Measurements from ENCODE around the gene TIMELESS.
"Not testable (repeated sequence)": the region's sequence is repeated elsewhere in the genome, so short reads cannot be mapped to it uniquely, and the experiment has no call there.

Gene TIMELESS, protein sequence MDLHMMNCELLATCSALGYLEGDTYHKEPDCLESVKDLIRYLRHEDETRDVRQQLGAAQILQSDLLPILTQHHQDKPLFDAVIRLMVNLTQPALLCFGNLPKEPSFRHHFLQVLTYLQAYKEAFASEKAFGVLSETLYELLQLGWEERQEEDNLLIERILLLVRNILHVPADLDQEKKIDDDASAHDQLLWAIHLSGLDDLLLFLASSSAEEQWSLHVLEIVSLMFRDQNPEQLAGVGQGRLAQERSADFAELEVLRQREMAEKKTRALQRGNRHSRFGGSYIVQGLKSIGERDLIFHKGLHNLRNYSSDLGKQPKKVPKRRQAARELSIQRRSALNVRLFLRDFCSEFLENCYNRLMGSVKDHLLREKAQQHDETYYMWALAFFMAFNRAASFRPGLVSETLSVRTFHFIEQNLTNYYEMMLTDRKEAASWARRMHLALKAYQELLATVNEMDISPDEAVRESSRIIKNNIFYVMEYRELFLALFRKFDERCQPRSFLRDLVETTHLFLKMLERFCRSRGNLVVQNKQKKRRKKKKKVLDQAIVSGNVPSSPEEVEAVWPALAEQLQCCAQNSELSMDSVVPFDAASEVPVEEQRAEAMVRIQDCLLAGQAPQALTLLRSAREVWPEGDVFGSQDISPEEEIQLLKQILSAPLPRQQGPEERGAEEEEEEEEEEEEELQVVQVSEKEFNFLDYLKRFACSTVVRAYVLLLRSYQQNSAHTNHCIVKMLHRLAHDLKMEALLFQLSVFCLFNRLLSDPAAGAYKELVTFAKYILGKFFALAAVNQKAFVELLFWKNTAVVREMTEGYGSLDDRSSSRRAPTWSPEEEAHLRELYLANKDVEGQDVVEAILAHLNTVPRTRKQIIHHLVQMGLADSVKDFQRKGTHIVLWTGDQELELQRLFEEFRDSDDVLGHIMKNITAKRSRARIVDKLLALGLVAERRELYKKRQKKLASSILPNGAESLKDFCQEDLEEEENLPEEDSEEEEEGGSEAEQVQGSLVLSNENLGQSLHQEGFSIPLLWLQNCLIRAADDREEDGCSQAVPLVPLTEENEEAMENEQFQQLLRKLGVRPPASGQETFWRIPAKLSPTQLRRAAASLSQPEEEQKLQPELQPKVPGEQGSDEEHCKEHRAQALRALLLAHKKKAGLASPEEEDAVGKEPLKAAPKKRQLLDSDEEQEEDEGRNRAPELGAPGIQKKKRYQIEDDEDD

DNA sequence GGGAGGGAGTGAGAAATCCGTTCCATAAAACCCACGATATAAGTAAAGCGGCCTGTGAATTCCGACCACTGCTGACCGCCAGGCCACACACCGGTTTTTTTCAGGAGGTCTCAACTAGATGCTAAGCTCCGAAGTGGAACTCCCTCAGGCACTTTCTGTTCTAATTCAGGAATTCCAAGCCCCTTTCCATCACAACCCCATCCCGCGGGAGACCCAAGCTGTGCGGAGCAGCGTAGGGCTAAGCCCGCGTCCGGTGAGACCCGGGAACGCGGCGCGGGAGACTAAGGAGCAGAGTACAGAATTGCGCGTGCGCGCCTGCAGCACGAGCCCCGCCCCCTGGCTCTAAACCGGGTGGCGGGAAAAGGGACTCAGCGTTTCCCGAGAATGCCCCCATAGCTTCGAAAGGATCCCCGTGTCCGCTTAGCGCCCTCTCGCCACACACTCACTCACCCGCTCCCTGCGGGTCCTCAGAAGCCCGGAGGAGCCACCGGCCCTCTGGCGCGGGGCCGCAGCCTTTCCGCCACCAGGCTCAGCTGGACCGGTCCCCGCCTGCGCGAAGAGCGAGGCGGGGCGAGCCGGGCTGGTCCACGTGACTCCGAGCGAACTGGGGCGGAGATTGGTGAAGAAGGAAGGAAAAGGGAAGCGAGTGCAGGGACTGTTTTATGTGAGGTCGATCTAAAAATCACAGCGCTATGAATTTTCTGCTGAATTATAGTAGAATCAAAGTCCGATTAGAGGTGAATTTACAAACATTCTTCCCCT is at the start of gene TIMELESS:
TSS of gene TIMELESS (minus strand) at position 567 of the 762 bp plus-strand sequence. CDS start 15,256 bp downstream, outside the sequence.
- peak; percentile 89 for DNase-seq (ENCODE audit: low spot score)

DNA sequence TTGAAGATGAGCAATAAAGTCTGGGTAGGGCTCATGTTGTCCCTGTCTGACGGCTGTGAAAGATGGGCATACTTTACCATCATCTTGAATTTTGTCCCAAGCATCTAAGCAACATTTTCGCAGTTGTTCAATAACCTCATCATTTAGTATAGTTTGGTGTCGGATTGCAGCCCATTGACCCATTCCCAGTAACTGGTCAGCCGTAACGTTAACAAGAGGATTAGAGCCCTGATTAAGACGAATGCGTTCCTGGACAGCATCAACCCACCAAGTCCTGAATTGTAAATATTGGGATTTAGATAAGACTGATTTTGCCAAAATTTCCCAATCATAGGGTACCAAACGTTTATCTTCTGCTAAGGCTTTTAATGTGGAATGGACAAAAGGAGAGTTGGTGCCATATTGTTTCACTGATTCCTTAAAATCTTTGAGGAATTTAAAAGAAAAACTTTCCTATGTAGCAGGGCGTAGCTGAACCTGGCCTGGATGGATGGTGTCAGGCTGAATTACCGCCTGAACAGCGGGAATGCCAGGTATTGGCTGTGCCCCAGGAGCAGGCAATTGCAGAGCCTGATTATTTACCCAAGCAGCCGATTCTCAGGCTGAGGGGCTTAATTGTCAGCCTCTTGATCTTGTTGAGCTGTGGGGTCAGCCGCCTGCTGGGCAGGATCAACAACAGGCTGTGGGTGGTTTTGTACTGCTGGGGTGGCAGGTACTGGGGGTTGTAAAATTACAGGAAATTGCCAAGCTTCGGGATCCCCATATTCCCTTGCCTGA is 49.1 kb upstream of the TIMELESS start:
- not testable (repeated sequence) for DNase-seq (ENCODE audit: low spot score)

DNA sequence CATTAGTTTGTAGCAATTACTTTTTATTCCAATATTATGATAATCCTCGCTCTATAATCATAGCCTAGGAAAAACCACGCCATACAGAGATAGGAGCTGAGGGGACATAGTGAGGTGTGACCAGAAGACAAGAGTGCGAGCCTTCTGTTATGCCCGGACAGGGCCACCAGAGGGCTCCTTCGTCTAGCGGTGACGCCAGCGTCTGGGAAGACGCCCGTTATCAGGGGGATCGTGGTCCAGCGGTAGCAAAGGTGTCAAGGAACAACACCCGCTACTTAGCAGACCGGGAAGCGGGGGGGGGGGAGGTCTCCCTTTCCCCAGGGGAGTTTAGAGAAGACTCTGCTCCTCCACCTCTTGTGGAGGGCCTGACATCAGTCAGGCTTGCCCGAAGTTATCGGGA is 47.5 kb upstream of the TIMELESS start:
- DNase-seq (ENCODE audit: low spot score) = peak; percentile 24

GRCh38 chr12:56494481-56494880 is 45.3 kb upstream of the TIMELESS start:
- not testable (repeated sequence) for DNase-seq (ENCODE audit: low spot score)

- DNase-seq (ENCODE audit: low spot score) = not testable (repeated sequence)
Observed at GRCh38 chr12:56494106-56494415, 44.8 kb upstream of the TIMELESS start.

DNA sequence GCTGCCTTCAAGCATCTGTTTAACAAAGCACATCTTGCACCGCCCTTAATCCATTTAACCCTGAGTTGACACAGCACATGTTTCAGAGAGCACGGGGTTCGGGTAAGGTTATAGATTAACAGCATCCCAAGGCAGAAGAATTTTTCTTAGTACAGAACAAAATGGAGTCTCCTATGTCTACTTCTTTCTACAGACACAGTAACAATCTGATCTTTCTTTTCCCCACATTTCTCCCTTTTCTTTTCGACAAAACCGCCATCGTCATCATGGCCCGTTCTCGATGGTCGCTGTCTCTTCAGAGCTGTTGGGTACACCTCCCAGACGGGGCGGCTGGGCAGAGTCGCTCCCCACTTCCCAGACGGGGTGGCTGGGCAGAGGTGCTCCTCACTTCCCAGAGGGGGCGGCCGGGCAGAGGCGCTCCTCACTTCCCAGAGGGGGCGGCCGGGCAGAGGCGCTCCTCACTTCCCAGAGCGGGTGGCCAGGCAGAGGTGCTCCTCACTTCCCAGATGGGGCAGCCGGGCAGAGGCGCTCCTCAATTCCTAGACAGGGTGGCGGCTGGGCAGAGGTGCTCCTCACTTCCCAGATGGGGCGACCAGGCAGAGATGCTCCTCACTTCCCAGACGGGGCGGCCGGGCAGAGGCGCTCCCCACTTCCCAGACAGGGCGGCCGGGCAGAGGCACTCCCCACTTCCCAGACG is 44.3 kb upstream of the TIMELESS start:
- DNase-seq (ENCODE audit: low spot score) = not testable (repeated sequence)

DNA sequence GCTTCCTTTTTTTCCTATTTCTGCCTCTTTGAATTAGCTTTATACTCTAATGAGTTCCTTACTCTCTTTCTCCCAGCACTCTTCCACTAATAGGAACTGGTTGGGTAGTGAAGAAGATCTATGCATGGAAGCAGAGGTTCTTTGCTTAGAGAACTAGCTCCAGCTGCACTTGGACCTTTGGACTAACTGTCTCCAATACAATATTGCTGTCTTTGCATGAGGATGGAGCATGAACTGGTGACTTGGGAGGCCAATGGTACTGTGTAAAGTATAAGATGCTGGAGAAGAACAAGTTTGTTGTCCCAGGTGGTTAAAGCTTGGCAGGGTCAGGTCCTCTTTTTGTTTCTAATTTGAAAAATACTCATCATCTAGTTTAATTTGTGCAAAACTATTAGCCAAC is 41.1 kb upstream of the TIMELESS start:
- no peak for DNase-seq (ENCODE audit: low spot score)

DNA sequence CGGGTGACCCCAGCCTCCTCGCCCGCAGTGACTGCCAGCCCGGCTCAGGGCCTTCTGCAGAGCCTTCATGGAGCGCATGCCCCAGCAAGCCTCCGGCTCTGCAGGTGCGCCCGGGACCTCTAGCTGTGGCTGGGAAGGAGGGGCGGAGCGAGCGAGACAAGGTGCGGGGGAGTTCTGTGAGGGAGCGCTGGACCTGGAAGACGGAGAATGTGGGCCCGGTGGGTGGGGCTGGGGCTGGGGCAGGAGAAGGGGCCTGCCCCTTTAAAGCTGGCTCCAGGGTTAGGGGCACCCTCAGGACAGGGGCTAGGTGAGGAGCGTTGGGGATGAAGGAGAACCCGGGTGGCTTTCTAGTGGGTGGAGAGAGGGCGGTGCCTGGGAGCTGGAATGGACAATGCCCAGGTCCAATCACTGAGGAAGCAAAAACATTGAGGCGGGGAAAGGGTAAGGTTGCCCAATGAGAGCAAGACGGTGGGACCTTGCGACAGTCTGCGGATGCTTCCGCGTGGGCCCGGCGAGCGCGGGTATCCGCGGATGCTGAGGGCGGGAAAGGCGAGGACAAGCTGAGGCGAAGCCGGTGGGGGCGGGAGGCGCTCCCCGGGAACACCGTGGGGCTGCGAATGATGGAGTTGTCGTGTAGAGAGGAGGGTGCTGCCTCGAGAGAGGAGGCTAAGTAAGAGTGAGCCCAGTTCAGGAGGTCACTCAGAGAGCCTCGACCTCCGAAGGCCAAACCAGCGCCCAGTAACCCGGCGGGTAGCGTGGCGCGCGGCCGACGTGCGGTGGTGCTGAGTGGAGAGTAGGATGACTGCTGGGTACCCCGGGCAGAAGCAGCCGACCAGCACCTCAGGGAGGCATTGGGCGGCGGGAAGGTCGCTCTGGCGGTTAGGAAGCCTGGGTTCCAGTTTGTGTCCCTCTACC is 39.1 kb upstream of the TIMELESS start, which contains the start of gene GLS2:
TSS of gene GLS2 (minus strand) at position 121 of the 915 bp plus-strand sequence. CDS start at position 78, 43 bp downstream.
- peak; percentile 45 for DNase-seq (ENCODE audit: low spot score)

DNA sequence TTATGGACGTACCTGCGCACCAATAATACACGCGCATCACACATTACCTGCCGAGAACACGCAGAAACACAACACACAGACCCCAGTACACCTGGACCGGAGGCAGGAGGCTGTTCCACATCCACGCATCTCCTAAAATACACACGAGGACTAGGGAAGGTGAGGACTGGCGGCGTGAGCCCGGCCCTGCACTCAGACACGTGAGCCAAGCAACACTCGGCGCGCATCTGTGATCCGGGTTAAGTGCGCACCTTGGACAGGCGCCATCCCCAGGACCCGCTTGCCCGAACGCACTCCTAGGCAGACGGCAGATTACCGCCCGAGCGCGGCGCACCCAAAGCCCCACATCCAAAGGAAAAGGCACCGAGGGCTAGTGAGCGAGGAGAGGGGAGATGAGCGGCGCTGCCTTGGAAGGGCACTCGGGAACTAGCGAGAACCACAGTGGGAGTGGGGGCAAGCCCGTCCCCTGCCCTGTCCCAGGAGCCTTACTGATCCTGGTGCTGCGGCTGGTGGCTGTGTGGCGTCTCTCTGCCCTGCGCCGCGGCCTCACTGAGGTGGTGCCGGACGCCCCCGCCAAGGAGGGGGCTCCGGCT is 38.3 kb upstream of the TIMELESS start:
- DNase-seq (ENCODE audit: low spot score) = no peak

GRCh38 chr12:56486694-56487093 is 37.5 kb upstream of the TIMELESS start:
- no peak for DNase-seq (ENCODE audit: low spot score)

DNA sequence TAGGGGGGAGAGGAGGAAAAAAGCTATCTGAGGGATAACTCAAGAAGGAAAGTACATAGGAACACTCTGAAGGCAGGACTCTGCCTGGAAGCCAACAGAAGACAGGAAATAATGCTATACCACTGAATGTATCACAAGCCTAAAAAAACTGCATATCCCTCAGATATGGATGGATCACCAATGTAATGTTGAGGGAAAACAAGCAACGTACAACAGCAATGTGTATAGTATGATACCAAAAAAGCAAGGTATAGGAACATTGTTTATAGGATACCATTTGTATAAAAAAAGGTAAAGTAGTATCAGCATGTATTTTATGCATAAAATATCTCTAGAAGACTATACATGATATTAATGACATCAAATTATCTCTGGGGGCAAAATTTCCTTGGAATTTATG is 35.3 kb upstream of the TIMELESS start:
- DNase-seq (ENCODE audit: low spot score) = no peak

- DNase-seq (ENCODE audit: low spot score) = no peak
Observed at GRCh38 chr12:56479625-56480024, 30.4 kb upstream of the TIMELESS start.

DNA sequence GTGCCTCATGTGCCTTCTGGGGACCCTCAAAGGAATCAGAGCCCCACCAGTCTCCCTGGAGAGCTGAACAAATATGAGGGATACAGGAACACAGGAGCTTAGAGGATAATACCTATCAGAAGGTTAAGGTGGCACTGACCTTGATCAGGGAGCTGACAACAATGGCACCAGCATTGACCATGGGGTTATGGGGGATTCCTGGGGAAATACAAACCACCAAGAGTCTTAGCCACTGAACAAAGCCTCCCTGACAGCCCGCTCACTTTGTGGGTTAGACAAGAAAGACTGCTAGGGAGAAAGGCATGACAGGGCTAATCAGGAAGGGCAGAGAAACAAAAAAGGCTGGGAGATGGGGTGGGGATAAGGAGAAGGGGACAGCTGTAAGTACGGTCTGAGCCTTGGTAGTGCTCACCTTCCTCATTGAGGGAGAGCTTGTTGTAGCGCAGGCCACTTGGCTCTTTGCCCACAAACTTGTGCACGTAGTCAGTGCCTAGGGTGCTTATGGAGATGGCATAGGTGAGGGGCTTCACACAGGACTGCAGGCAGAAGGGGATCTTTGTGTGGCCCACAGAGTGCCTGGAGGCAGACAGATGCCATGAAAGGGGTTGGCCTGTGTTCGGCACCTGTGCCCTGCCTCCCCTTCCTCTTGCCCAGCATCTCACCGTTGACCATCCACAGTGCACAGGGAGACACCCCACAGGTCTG is 28.4 kb upstream of the TIMELESS start:
- DNase-seq (ENCODE audit: low spot score) = no peak

- DNase-seq (ENCODE audit: low spot score) = no peak
Observed at GRCh38 chr12:56476972-56477432, 27.8 kb upstream of the TIMELESS start.

- DNase-seq (ENCODE audit: low spot score) = no peak
Observed at GRCh38 chr12:56476143-56476542, 26.9 kb upstream of the TIMELESS start.

- DNase-seq (ENCODE audit: low spot score) = no peak
Observed at GRCh38 chr12:56474389-56474788, 25.2 kb upstream of the TIMELESS start.

GRCh38 chr12:56469007-56469930 is 20.0 kb upstream of the TIMELESS start:
- no peak for DNase-seq (ENCODE audit: low spot score)
